Activated CD8-positive, alpha-beta memory T cell treated with anti-CD3 and anti-CD28 coated beads, Interleukin-2, amount 50 U/mL, for 1 hour (primary cell): ENCODE data around the gene HSFX2.
"Not testable (repeated sequence)": the region's sequence is repeated elsewhere in the genome, so short reads cannot be mapped to it uniquely, and the experiment has no call there.

Experiments
- DNase-seq: peaks from one replicate; pipeline ENCODE4 v3.0.0-alpha.2; 2020; ENCODE audit errors: extremely low read depth

The HSFX2 gene

GRCh38 chrX:149590993-149591392, 4.1 kb downstream of the HSFX2 start:
- DNase-seq = not testable (repeated sequence)

GRCh38 chrX:149587359-149587758, 7.8 kb downstream of the HSFX2 start, which contains the start of gene MAGEA9B:
MAGEA9B (minus strand) TSS chrX:149587459; CDS start chrX:149583179, 4,280 bp downstream.
- not testable (repeated sequence) for DNase-seq

GRCh38 chrX:149585631-149586030, 9.5 kb downstream of the HSFX2 start:
- not testable (repeated sequence) for DNase-seq

GRCh38 chrX:149573456-149573855, 21.7 kb downstream of the HSFX2 start:
- not testable (repeated sequence) for DNase-seq

- no peak for DNase-seq
Measured at GRCh38 chrX:149572743-149573142, 22.4 kb downstream of the HSFX2 start.

- DNase-seq = no peak
Measured at GRCh38 chrX:149571770-149572169, 23.3 kb downstream of the HSFX2 start.

- DNase-seq = no peak
Measured at GRCh38 chrX:149570668-149571067, 24.4 kb downstream of the HSFX2 start.

- no peak for DNase-seq
Measured at GRCh38 chrX:149569770-149570169, 25.3 kb downstream of the HSFX2 start.

GRCh38 chrX:149568701-149569296, 26.3 kb downstream of the HSFX2 start:
- DNase-seq = no peak

- DNase-seq = no peak
Measured at GRCh38 chrX:149567621-149568417, 27.3 kb downstream of the HSFX2 start.

- DNase-seq = no peak
Measured at GRCh38 chrX:149563359-149563758, 31.8 kb downstream of the HSFX2 start.

- DNase-seq = not testable (repeated sequence)
Measured at GRCh38 chrX:149555251-149555650, 39.9 kb downstream of the HSFX2 start.

- not testable (repeated sequence) for DNase-seq
Measured at GRCh38 chrX:149551939-149552248, 43.2 kb downstream of the HSFX2 start.

- DNase-seq = not testable (repeated sequence)
Measured at GRCh38 chrX:149551245-149551938, 43.7 kb downstream of the HSFX2 start.

GRCh38 chrX:149550454-149550853, 44.7 kb downstream of the HSFX2 start:
- not testable (repeated sequence) for DNase-seq

- DNase-seq = not testable (repeated sequence)
Measured at GRCh38 chrX:149549701-149550100, 45.4 kb downstream of the HSFX2 start, which contains the start of gene HSFX3. HSFX3 (minus strand) TSS chrX:149549924; CDS start chrX:149549852, 72 bp downstream.

- not testable (repeated sequence) for DNase-seq
Measured at GRCh38 chrX:149547782-149548181, 47.3 kb downstream of the HSFX2 start.

GRCh38 chrX:149546962-149547361, 48.2 kb downstream of the HSFX2 start:
- DNase-seq = not testable (repeated sequence)

GRCh38 chrX:149545545-149546543, 49.3 kb downstream of the HSFX2 start:
- not testable (repeated sequence) for DNase-seq
